Measurements from ENCODE around the gene LDB2. TPM values are rescaled to one million over a fixed set of nuclear protein-coding genes. Genes with fewer than 3 reads are reported as not detected.

The LDB2 gene
- total and polyA plus RNA-seq, 2 donors (not counting 3 experiments of a cell fraction or from before 2014, with no cell fraction given) = 127 to 223 TPM

DNA sequence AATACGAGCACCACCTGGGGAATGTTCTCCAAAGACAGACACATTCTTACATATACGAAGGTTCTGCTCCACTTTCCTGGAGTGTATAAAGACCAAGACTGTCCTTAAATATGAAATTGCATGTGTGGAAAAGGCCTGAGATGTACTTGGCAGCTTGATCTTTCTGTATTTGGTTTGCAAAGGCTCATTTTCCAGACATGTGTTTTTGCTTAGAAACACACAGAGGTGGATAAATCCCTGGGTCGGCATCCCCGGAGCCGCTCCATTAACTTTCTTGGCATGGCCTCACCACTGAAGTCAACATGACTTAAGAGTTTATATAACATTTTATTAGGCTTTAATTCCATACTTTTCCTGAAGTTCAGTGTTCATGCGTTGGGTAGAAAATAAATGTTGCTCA is 239.4 kb downstream of the LDB2 start:
- no TSS peak for BruUV-seq (replicated peaks)
- ChIA-PET POLR2A (no interaction called here), CTCF (no interaction called here)
- FAIRE-seq = no peak
- Histone ChIP-seq H3K4me2 (ENCODE audit: insufficient read depth, low read length) (no peak overlapping the region), H3K9me3 (replicated peaks; ENCODE audit: control insufficient read depth, insufficient read depth, low read length) (no peaks in the 10 kb centered on the region), H3K9ac (replicated peaks; ENCODE audit: extremely low read depth, insufficient read depth, low read length) (no peak overlapping the region), H3K27me3 (ENCODE audit: control insufficient read depth in 2 of 2, insufficient read depth in 2 of 2, low read length in 2 of 2) (no peaks in the 10 kb centered on the region), H3K4me1 (ENCODE audit: control insufficient read depth, extremely low read depth, insufficient read depth, low read length) (no peaks in the 10 kb centered on the region), H3K79me2 (ENCODE audit: control insufficient read depth, insufficient read depth, low read length) (no peaks in the 10 kb centered on the region), H3K27ac (ENCODE audit: insufficient read depth, low read depth, low read length) (no peak overlapping the region), H4K20me1 (replicated peaks; ENCODE audit: control insufficient read depth, extremely low read depth, insufficient read depth, low read length) (no peaks in the 10 kb centered on the region), H2AFZ (ENCODE audit: low read depth, low read length) (no peak overlapping the region), H3K36me3 (ENCODE audit: control insufficient read depth in 2 of 2, extremely low read depth in 1 of 2, insufficient read depth in 2 of 2, low read length in 2 of 2) (peaks cover 0 to 3% of the 10 kb centered on the region in 2 experiments), H3K4me3 (replicated peaks in 1 of 3; ENCODE audit: insufficient read depth in 1 of 3, low read depth in 1 of 3, low read length in 3 of 3) (no peak overlapping the region), H3K9me1 (replicated peaks; ENCODE audit: control insufficient read depth, extremely low read depth, insufficient read depth, low read length) (no peaks in the 10 kb centered on the region)
- intact Hi-C loops (cut with micrococcal nuclease) = no loop called here
- TF ChIP-seq MYC (IDR thresholded peaks at IDR 0.05; ENCODE audit: low read depth, low read length) = no peak
- no peak for DNase-seq (ENCODE audit: low read depth, low spot score)
- dilution Hi-C loops (cut with MboI; ENCODE audit: extremely low pct_ligation_motif_present, low sequenced_read_pairs) = no loop called here

DNA sequence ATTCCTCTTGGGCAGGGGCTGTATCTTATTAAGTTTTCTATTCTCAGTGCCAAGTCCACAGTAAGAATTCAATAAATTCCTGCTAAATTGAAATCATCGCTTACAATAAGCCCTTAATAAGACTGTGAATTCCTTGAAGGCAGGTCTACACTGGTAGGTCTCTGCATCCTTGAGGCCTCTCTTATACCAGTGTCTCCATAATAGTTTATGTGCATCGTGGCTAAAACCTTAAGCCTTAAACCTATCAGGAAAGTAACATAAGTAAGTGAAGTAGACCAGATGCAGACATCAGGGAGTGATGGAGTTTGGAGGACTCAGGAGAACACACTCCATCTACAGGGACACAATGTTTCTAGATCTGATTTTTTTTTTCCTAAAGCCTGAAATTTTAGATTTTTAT is 240.3 kb downstream of the LDB2 start:
- no peaks in the 10 kb centered on the region for H4K20me1 ChIP-seq (replicated peaks; ENCODE audit: control insufficient read depth, extremely low read depth, insufficient read depth, low read length)
- no peaks in the 10 kb centered on the region for H3K27me3 ChIP-seq (ENCODE audit: control insufficient read depth in 2 of 2, insufficient read depth in 2 of 2, low read length in 2 of 2)
- H3K9ac ChIP-seq (replicated peaks; ENCODE audit: extremely low read depth, insufficient read depth, low read length) = no peak overlapping the region
- no TSS peak for BruUV-seq (replicated peaks)
- H3K4me1 ChIP-seq (ENCODE audit: control insufficient read depth, extremely low read depth, insufficient read depth, low read length) = no peaks in the 10 kb centered on the region
- H3K27ac ChIP-seq (ENCODE audit: insufficient read depth, low read depth, low read length) = no peak overlapping the region
- no peak for FAIRE-seq
- no peaks in the 10 kb centered on the region for H3K79me2 ChIP-seq (ENCODE audit: control insufficient read depth, insufficient read depth, low read length)
- no peak overlapping the region for H3K4me3 ChIP-seq (replicated peaks in 1 of 3; ENCODE audit: insufficient read depth in 1 of 3, low read depth in 1 of 3, low read length in 3 of 3)
- H3K36me3 ChIP-seq (ENCODE audit: control insufficient read depth in 2 of 2, extremely low read depth in 1 of 2, insufficient read depth in 2 of 2, low read length in 2 of 2) = peaks cover 0 to under 1% of the 10 kb centered on the region in 2 experiments
- H3K9me3 ChIP-seq (replicated peaks; ENCODE audit: control insufficient read depth, insufficient read depth, low read length) = no peaks in the 10 kb centered on the region
- CTCF ChIA-PET = no interaction called here
- H3K4me2 ChIP-seq (ENCODE audit: insufficient read depth, low read length) = no peak overlapping the region
- H3K9me1 ChIP-seq (replicated peaks; ENCODE audit: control insufficient read depth, extremely low read depth, insufficient read depth, low read length) = no peaks in the 10 kb centered on the region
- DNase-seq (ENCODE audit: low read depth, low spot score) = no peak
- intact Hi-C loops (cut with micrococcal nuclease) = no loop called here
- POLR2A ChIA-PET = no interaction called here
- H2AFZ ChIP-seq (ENCODE audit: low read depth, low read length) = no peak overlapping the region
- dilution Hi-C loops (cut with MboI; ENCODE audit: extremely low pct_ligation_motif_present, low sequenced_read_pairs) = no loop called here
- TF ChIP-seq, protein P1, sequence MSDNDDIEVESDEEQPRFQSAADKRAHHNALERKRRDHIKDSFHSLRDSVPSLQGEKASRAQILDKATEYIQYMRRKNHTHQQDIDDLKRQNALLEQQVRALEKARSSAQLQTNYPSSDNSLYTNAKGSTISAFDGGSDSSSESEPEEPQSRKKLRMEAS (IDR thresholded peaks at IDR 0.05; ENCODE audit: insufficient read depth, insufficient read length) = no peak
- no peak for TF ChIP-seq POLR2AphosphoS5 (IDR thresholded peaks at IDR 0.05; ENCODE audit: insufficient read depth, low read depth, low read length)
- no peak for TF ChIP-seq FOS (IDR thresholded peaks at IDR 0.05; ENCODE audit: borderline replicate concordance, insufficient read depth, low read length)
- no peak for TF ChIP-seq GATA2 (IDR thresholded peaks at IDR 0.05; ENCODE audit: insufficient read depth, insufficient read length, low read depth, low read length)
